ENCODE measurements around the gene KDM4C. TPM values are rescaled to one million over a fixed set of nuclear protein-coding genes. Genes with fewer than 3 reads are reported as not detected.

The KDM4C gene
- total and polyA plus RNA-seq, 2 of the 8 experiments (the other 6 are each of a cell fraction or from before 2014, with no cell fraction given) = 13.0 to 26.1 TPM

DNA sequence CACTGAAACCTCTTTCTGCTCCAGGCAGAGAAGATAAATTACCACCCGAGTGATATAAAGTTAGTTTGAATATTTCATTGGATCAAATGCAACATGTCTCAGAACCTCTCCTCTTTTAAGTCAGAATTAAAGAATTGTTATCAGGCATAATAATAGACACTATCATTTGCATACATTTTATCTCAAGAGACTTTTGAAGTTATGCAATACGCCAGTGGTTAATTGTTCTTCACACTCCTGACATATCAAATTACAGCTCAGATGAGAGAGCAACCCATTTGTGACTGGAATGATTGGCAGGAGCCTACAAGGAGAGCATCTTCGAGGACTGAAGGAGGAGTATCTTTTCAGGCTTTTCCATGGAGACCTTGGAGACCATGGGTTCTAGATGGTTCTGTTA is 452.2 kb downstream of the KDM4C start:
- H3K79me2 ChIP-seq (ENCODE audit: control insufficient read depth in 1 of 2, insufficient read depth in 2 of 2, low read length in 2 of 2) = no peaks in the 10 kb centered on the region
- 89% methylated on average over 3 of the region's 3 CpGs; no CpG with 5 or more reads in 1 of the 2 experiments for WGBS, 2 experiments (ENCODE audit: extremely low coverage in 1 of 2, insufficient coverage in 1 of 2, insufficient read length in 1 of 2, insufficient replicate concordance in 2 of 2, low coverage in 1 of 2, low lambda C conversion rate in 2 of 2, missing lambda C conversion rate in 1 of 2)
- H3K56ac ChIP-seq (replicated peaks; ENCODE audit: insufficient read length, low read depth, low read length) = no peak overlapping the region
- no peak overlapping the region; a peak in 1 of 4 replicates for H3K4me2 ChIP-seq (ENCODE audit: insufficient read depth in 1 of 2, low read depth in 2 of 2, low read length in 2 of 2)
- DNase-seq (ENCODE audit: low read depth in 1 of 2, low spot score in 2 of 2) (no peak), FAIRE-seq (no peak)
- no peak overlapping the region for H3K14ac ChIP-seq (ENCODE audit: insufficient read length)
- H4K8ac ChIP-seq (ENCODE audit: extremely low read depth, insufficient read depth, low read length) = no peak overlapping the region
- H3K79me1 ChIP-seq (ENCODE audit: low read depth, low read length) = no peaks in the 10 kb centered on the region
- no peak overlapping the region for H3K9ac ChIP-seq (replicated peaks in 1 of 4; ENCODE audit: extremely low read depth in 1 of 4, low read depth in 3 of 4, low read length in 3 of 4)
- no peak overlapping the region for H3K18ac ChIP-seq (ENCODE audit: extremely low read depth, low read length)
- no peak overlapping the region for H4K5ac ChIP-seq (ENCODE audit: insufficient read length, low read depth, low read length)
- H3K36me3 ChIP-seq (ENCODE audit: control insufficient read depth in 2 of 4, insufficient read depth in 4 of 4, low read length in 3 of 4) = no peaks in the 10 kb centered on the region
- TF ChIP-seq SAP30 (IDR thresholded peaks at IDR 0.05; ENCODE audit: insufficient read depth, insufficient replicate concordance, low read length) (no peak), TBP (IDR thresholded peaks at IDR 0.05; ENCODE audit: low read depth, low read length) (no peak), CHD2 (IDR thresholded peaks at IDR 0.05; ENCODE audit: low read length) (no peak), SUZ12 (IDR thresholded peaks at IDR 0.05; ENCODE audit: low read length) (no peak)
- TF ChIP-seq, protein P1, sequence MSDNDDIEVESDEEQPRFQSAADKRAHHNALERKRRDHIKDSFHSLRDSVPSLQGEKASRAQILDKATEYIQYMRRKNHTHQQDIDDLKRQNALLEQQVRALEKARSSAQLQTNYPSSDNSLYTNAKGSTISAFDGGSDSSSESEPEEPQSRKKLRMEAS (IDR thresholded peaks at IDR 0.05) = no peak
- H4K91ac ChIP-seq (replicated peaks; ENCODE audit: insufficient read length, low read length) = no peak overlapping the region
- no peak overlapping the region for H3K23ac ChIP-seq (ENCODE audit: insufficient read length)
- CTCF ChIA-PET (ENCODE audit: partially characterized antibody) = interaction anchor here (1.4 to 3.0 kb wide), 3 partner anchors 9 to 157 kb away, joined by 3 to 15 read pairs (median 4); no protein-coding TSS in a partner anchor
- H2BK15ac ChIP-seq (ENCODE audit: low read length) = no peak overlapping the region
- H4K20me1 ChIP-seq (replicated peaks in 1 of 2; ENCODE audit: control insufficient read depth in 1 of 2, insufficient read depth in 2 of 2, low read length in 2 of 2) = no peaks in the 10 kb centered on the region
- no peak overlapping the region for H2AFZ ChIP-seq (ENCODE audit: low read length)
- no peak overlapping the region for H3K4me3 ChIP-seq (ENCODE audit: extremely low read depth in 1 of 4, insufficient read depth in 2 of 4, low read depth in 3 of 4, low read length in 4 of 4)
- H3K27ac ChIP-seq (ENCODE audit: low read depth, low read length) = no peak overlapping the region
- no peak overlapping the region for H2BK12ac ChIP-seq (ENCODE audit: low read depth, low read length)
- POLR2A ChIA-PET (ENCODE audit: partially characterized antibody) = no interaction called here
- H2AK5ac ChIP-seq (ENCODE audit: low read depth, low read length) = no peak overlapping the region
- H2BK20ac ChIP-seq (ENCODE audit: low read length) = no peak overlapping the region
- H3K4ac ChIP-seq (replicated peaks; ENCODE audit: insufficient read length, low read depth, low read length) = no peak overlapping the region
- no peak overlapping the region for H2BK5ac ChIP-seq (ENCODE audit: low read depth, low read length)
- no peak overlapping the region for H2BK120ac ChIP-seq (replicated peaks; ENCODE audit: low read depth, low read length)
- no peaks in the 10 kb centered on the region for H3K23me2 ChIP-seq (ENCODE audit: low read depth, low read length)
- peaks cover 3 to 20% (median 9%) of the 10 kb centered on the region in 4 experiments; a peak in 5 of 7 replicates for H3K4me1 ChIP-seq (replicated peaks in 1 of 4; ENCODE audit: control insufficient read depth in 3 of 4, insufficient read depth in 4 of 4, low read length in 3 of 4)
- no peaks in the 10 kb centered on the region; a peak in 2 of 7 replicates for H3K27me3 ChIP-seq (replicated peaks in 1 of 4; ENCODE audit: control insufficient read depth in 3 of 4, extremely low read depth in 1 of 4, insufficient read depth in 3 of 4, low read length in 3 of 4)
- no peaks in the 10 kb centered on the region for H3K9me3 ChIP-seq (ENCODE audit: insufficient read depth in 2 of 2, low read depth in 1 of 2, low read length in 1 of 2)

Measured in H1 (cell line).